Mucosa of descending colon (tissue), 3 donors: Measurements from ENCODE around the gene NUDT17. TPM values are rescaled to one million over a fixed set of nuclear protein-coding genes. Genes with fewer than 3 reads are reported as not detected.

Experiments
- ATAC-seq: fragments of 200-7000 bp; cut with Tn5 transposase; one replicate; pipeline ENCODE4 v1.9.1; 2020; ENCODE audit warnings: mild to moderate bottlenecking, moderate library complexity
- DNase-seq, 3 donors: peaks; one replicate each; pipeline ENCODE4 v3.0.0-alpha.2; 2020
- H3K36me3 ChIP-seq: fragments of 200-600 bp; one replicate; pipeline ENCODE4 v1.8.0; 2021; ENCODE audit warnings: low read depth, mild to moderate bottlenecking
- H3K4me1 ChIP-seq: fragments of 200-600 bp; one replicate; pipeline ENCODE4 v1.8.0; 2021; ENCODE audit warnings: low read depth, mild to moderate bottlenecking
- H3K4me3 ChIP-seq: fragments of 200-600 bp; one replicate; pipeline ENCODE4 v1.8.0; 2021; ENCODE audit warnings: mild to moderate bottlenecking
- H3K9me3 ChIP-seq: fragments of 200-600 bp; one replicate; pipeline ENCODE4 v1.8.0; 2021; ENCODE audit warnings: mild to moderate bottlenecking
- intact Hi-C, 2 donors: fragments of 100-400 bp; cut with DNase I in 1 of 2; cut with micrococcal nuclease in 1 of 2; formaldehyde crosslinking; loops; one replicate each; pipeline versions ENCODE4 v1.11.0 to v1.11.1; 2022; cut with DNase I, micrococcal nuclease
- total RNA-seq, 3 donors: library from RNA; stranded (reverse); fragmentation: NEBNext Ultra II Directional in 2 of 3; extraction: Animal tissue kit (Norgen Biotek cat#: 25700) in 2 of 3; gene quantifications; one replicate each; pipeline versions ENCODE4 v1.2.1 to v1.2.4, GENCODE V29; 2021 to 2023
- TF ChIP-seq, protein P1 (sequence below): fragments of 200-600 bp; IDR thresholded peaks from one replicate; pipeline ENCODE4 v1.8.0; 2022; ENCODE audit warnings: antibody characterized with exemption, mild to moderate bottlenecking
- donor health status: DM: no; HTN: no; CAD: no; lungs with moderate emphysema.
- donor health status: DM: no; HTN: no; CAD: no.
- donor health status: DM: no; HTN: yes; CAD: no.

The NUDT17 gene
- total RNA-seq, 3 donors from 2014 or later: 1.1 to 2.5 (median 1.3) TPM

DNA sequence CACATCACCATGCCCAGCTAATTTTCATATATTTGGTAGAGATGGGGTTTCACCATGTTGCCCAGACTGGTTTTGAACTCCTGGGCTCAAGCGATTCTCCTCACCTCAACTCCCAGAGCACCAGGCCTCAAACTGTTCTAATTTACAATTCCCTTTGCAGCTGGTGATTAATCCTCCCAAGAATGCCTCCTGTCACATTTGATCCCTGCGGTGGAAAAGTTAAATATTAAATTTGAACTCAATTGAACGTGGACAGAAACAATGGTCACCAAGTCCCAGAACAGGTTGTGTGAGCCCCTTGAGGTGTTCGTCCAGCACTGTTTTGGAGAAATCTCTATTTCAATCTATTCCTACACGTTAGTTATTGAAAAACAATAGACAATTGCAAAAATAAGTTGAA, 42.2 kb downstream of the NUDT17 start:
- Histone ChIP-seq H3K9me3 (no peaks in the 10 kb centered on the region), H3K4me1 (peaks cover 17% of the 10 kb centered on the region), H3K36me3 (no peaks in the 10 kb centered on the region), H3K4me3 (no peak overlapping the region)
- ATAC-seq (no peak), DNase-seq (no peak)
- intact Hi-C loops: no loop called here
- TF ChIP-seq, protein P1, sequence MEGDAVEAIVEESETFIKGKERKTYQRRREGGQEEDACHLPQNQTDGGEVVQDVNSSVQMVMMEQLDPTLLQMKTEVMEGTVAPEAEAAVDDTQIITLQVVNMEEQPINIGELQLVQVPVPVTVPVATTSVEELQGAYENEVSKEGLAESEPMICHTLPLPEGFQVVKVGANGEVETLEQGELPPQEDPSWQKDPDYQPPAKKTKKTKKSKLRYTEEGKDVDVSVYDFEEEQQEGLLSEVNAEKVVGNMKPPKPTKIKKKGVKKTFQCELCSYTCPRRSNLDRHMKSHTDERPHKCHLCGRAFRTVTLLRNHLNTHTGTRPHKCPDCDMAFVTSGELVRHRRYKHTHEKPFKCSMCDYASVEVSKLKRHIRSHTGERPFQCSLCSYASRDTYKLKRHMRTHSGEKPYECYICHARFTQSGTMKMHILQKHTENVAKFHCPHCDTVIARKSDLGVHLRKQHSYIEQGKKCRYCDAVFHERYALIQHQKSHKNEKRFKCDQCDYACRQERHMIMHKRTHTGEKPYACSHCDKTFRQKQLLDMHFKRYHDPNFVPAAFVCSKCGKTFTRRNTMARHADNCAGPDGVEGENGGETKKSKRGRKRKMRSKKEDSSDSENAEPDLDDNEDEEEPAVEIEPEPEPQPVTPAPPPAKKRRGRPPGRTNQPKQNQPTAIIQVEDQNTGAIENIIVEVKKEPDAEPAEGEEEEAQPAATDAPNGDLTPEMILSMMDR: no peak

DNA sequence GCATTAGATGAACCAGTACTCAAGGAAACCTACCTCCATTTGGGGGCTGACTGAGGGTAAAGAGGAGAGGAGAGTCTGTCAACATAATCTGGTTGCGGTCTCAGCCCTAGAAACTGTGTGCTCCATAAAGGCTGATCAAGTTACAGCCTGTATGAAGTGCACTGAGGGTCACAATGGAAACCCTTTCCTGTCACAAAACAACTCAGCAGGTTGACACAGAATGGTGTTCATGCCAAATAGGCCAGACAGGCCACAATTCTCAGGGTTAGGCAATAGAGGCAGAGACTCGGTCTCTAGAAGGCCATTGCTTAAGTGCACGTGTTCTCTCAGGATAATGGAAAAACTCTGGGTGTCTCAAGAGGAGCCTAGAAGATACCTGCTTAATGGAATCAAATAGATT, 44.3 kb downstream of the NUDT17 start:
- no peaks in the 10 kb centered on the region for H3K9me3 ChIP-seq
- TF ChIP-seq, protein P1: no peak
- peaks cover 17% of the 10 kb centered on the region for H3K4me1 ChIP-seq
- intact Hi-C loops: loop anchor here in 1 of 2 donors (10.0 kb wide), 1 partner anchor 125 kb away; no protein-coding TSS in a partner anchor
- no peak for DNase-seq
- H3K36me3 ChIP-seq: no peaks in the 10 kb centered on the region
- ATAC-seq: no peak
- H3K4me3 ChIP-seq: no peak overlapping the region

DNA sequence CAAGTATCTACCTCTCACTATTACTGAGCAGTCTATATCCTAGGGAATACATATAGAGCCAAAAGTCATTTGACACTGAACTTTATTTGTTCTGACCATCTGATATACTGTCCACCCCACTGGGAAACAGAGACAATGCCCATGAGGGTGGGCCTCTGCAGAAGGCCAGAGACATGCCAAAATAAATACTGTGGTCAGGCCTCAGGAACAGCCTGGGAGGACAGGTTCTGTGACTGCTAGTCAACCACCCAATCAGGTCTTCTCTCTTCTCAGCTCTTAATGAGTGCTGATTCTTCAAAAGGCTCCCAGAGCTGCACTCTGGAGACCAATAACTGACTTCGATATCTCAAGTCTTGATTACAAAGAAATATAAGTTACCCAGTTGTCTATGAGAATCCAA, 45.7 kb downstream of the NUDT17 start:
- DNase-seq: no peak
- TF ChIP-seq, protein P1: no peak
- ATAC-seq: peak; percentile 22
- H3K9me3 ChIP-seq: no peaks in the 10 kb centered on the region
- intact Hi-C loops: loop anchor here in 1 of 2 donors (10.0 kb wide), 1 partner anchor 124 kb away; no protein-coding TSS in a partner anchor
- no peaks in the 10 kb centered on the region for H3K36me3 ChIP-seq
- peaks cover 12% of the 10 kb centered on the region for H3K4me1 ChIP-seq
- no peak overlapping the region for H3K4me3 ChIP-seq

DNA sequence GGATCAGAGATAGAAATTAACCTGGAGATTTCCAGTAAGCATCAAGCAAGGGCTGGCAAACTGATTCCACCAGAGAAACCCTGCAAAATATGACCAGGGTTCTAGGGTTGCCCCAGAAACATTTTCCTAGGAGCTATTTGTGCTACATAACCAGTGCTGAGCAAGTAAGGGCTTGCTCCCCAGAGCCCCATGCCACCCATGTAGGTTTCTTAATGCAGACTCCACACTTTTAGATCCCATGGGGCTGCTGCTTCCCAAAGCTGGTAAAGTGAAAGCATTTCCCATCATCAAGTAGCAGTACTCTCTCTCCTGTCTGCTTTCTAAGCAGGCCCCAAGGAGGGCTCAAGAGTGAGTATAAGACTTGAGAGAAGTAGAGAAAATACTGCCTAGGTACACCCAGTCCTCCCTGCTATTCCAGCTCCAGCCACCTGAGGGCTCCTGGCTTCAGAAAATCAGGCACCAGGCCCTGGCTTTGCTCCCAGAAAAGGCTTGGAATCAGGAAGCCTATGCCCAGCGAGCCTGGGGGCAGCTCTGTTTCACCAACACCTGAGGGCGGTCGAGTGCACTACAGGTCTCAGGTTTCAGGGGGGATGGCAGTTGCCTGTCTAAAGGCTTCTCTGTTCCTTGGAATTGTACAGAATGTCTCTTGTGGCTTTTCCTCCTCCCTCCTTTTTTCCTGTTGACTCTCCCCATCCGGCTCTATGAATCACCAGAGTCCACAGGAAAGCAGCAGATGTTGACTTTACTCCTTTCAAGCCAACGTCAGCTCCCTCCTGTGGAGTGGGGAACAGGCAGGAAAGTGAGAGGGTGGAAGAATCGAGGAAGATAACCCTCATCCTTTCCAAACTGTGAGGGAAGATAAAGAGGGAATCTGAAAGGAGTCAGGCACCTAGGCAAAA, 46.4 kb downstream of the NUDT17 start:
- DNase-seq (peak; percentile 87 to 99 (median 94)), ATAC-seq (peak; percentile 94)
- TF ChIP-seq, protein P1: peak; percentile 88
- no peaks in the 10 kb centered on the region for H3K36me3 ChIP-seq
- no peaks in the 10 kb centered on the region for H3K9me3 ChIP-seq
- H3K4me1 ChIP-seq: peaks cover 12% of the 10 kb centered on the region
- intact Hi-C loops: loop anchor here in 1 of 2 donors (10.0 kb wide), 1 partner anchor 123 kb away; no protein-coding TSS in a partner anchor
- H3K4me3 ChIP-seq: no peak overlapping the region

DNA sequence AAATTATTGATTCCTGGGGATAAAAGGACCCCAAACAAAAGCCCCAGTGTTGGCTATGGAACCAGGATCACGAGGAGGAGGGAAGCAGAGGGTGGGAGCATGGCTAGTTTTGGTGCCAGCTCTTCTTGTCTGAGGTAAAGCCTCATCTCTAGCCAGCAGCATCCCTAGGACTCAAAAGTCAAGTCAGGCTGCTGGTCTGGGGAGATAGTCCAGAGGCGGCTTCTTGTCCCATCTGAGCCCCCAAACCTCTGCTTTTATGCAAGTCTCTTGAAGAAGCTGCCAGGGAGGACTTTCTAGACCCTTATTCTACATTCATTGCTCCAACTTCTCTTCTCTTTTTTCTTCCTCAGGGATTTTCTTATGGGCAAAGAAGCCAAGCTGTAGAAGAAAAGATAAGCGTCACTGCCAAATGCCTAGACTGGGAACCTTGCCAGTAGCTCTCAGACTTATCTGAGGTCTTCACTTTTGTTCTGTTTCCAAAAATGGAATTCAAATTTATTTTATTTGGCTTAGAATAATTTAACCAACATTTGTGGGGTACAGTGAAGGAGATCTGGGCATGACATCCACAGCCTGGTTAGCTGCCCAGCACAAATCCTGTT, 47.2 kb downstream of the NUDT17 start:
- no peaks in the 10 kb centered on the region for H3K36me3 ChIP-seq
- no peaks in the 10 kb centered on the region for H3K9me3 ChIP-seq
- peaks cover 12% of the 10 kb centered on the region for H3K4me1 ChIP-seq
- intact Hi-C loops: loop anchor here in 1 of 2 donors (10.0 kb wide), 1 partner anchor 122 kb away; no protein-coding TSS in a partner anchor
- no peak for DNase-seq
- no peak for ATAC-seq
- H3K4me3 ChIP-seq: no peak overlapping the region
- TF ChIP-seq, protein P1: no peak
